KOPT-K1 (cell line): Measurements from ENCODE around the gene MACROD1.

Source experiments
- H3K27ac ChIP-seq: fragments of 200-600 bp; sonication (generic); 2 replicates; pipeline ENCODE4 v1.5.1; 2016; ENCODE audit warnings: antibody characterized with exemption, mild to moderate bottlenecking, low read depth, low read length; ENCODE audit not compliant: poor library complexity, severe bottlenecking
- H3K36me3 ChIP-seq: fragments of 200-600 bp; sonication (generic); 2 replicates; pipeline ENCODE4 v1.5.1; 2017; ENCODE audit warnings: antibody characterized with exemption, mild to moderate bottlenecking, low read length, moderate library complexity; ENCODE audit not compliant: insufficient read depth
- H3K9me3 ChIP-seq: fragments of 200-600 bp; sonication (generic); 2 replicates; pipeline ENCODE4 v1.5.1; 2017; ENCODE audit warnings: antibody characterized with exemption, low read length, mild to moderate bottlenecking; ENCODE audit not compliant: insufficient read depth, poor library complexity, severe bottlenecking

MACROD1 gene

GRCh38 chr11:64019106-64020037, 146.5 kb downstream of the MACROD1 start:
- no peaks in the 10 kb centered on the region for H3K9me3 ChIP-seq
- no peaks in the 10 kb centered on the region for H3K36me3 ChIP-seq
- H3K27ac ChIP-seq, result no peak overlapping the region

GRCh38 chr11:64018310-64018709, 147.6 kb downstream of the MACROD1 start:
- no peaks in the 10 kb centered on the region for H3K9me3 ChIP-seq

GRCh38 chr11:64017945-64018224, 148.0 kb downstream of the MACROD1 start:
- H3K36me3 ChIP-seq, result no peaks in the 10 kb centered on the region
- no peak overlapping the region for H3K27ac ChIP-seq
- H3K9me3 ChIP-seq, result no peaks in the 10 kb centered on the region

More at GRCh38 chr11:64018310-64018709, 147.6 kb downstream of the MACROD1 start:
- H3K36me3 ChIP-seq, result no peaks in the 10 kb centered on the region
- H3K27ac ChIP-seq, result no peak overlapping the region

DNA sequence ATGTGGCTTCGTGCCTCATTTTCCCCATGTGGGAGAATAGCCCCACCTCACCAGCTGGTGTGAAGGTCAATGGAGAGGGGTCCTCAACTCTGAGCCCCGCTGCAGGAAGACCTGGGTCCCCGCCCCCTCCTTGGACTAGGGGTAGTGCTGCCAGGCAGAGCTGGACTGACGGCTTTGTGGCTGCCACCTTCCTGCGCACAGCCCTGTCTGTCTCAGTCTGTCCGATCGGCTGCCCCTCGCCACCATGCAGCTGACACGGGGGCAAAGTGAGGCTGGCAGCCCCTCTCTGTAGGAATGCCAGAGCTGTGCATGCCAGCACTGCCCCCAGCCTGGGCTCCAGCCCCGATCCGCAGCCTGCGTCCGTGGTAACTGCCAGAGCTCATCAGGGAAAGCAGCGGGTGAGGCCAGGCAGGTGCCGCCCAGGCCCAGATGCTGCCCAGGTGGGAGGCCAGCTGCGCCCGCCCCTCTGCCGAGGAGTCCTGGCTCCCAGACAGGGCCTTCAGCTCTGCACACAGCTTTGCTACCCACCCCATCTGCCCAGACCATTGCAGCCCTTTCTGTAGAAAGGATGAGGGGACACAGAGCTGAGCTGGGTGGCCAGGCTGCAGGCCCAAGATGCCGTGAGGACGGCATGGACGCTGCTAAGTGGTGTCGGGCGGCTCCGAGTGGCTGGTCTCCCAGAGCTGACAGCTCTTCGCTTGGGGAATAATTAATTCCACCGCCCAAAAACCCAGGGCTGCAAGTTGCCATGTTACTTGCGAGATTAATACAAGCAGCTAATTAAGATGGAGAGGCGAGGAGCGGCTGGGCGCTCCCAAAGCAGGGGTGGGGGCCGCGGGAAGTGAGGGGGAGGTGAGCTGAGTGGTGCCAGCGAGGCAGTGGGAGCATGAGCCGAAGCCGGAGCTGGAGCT, 149.7 kb downstream of the MACROD1 start:
- H3K36me3 ChIP-seq, result no peaks in the 10 kb centered on the region
- no peaks in the 10 kb centered on the region for H3K9me3 ChIP-seq
- H3K27ac ChIP-seq, result no peak overlapping the region

DNA sequence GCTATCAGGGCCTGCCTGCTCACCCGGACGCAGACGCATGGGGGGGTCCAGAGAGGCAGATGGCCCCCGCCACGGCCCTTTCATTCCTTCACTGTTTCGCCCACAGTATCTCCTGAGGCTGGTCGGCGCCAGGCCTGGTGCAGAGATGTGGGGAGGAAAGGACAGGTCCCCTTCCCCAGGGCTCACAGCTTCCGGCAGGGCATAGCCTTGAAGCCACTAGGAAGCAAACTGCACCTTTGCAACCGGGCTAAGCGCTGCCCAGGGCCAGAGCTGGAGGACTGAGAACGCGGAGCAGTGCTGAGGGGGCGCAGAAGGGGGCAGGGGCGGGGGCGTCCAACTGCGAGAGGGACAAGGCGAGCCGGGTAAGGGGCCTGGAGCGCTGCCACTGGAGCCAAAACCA, 150.4 kb downstream of the MACROD1 start:
- Histone ChIP-seq H3K9me3 (peaks cover 5% of the 10 kb centered on the region), H3K27ac (no peak overlapping the region), H3K36me3 (no peaks in the 10 kb centered on the region)

DNA sequence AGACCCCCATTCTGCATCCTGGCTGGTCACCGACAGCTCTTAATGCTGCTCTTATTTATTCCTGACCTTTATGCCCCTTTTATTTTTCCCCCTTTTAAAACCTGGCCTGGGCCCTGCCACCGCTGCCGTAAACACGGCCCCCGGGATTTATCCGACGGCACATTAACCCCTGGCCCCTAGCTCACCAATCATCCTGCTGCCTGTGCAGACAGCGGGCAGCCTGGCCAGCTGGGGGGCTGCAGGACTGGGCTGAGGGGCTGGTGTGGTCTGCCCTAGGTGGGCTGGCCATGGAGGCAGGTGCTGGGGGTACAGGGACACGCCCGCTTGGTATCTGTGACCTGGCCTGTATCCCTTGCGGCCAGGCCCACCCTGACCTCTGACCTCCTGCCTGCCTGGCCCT, 151.6 kb downstream of the MACROD1 start:
- H3K9me3 ChIP-seq, result peaks cover 12% of the 10 kb centered on the region
- H3K36me3 ChIP-seq, result no peaks in the 10 kb centered on the region
- H3K27ac ChIP-seq, result no peak overlapping the region

DNA sequence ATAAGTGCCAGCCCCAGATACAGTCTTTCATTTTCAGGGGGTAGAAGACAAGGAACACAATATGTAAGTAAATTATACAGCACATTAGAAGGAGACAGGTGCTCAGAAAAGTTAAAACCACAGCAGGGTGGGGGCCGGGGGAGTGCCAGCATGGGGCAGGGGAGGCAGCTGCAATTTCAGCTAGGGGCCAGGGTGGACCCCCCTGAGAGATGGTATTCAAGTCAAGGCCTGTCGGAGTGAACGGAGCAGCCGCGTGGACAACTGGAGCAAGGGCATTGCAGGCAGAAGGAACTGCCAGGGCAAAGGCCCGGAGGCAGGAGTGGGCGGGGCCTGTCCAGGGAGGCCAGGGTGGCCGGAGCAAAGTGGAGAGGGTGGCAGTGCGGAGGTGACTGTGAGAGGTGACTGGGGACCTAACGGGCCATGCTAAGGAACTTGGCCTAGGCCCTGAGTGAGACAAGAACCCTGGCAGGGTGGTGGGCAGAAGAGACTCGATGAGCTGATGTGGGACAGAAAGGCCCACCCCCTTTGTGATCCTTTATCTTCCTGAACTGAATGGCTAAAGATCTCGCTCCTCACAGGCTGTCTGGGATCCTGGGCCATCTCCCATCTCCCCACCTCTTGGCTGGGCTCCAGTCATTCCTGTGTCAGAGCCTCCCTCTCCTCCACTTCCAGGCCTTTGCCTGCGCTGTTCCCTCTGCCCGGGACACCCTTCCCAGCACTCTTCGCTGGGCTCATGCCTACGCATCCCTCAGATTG, 152.6 kb downstream of the MACROD1 start:
- Histone ChIP-seq H3K36me3 (no peaks in the 10 kb centered on the region), H3K9me3 (peaks cover 12% of the 10 kb centered on the region), H3K27ac (no peak overlapping the region)

- no peaks in the 10 kb centered on the region for H3K36me3 ChIP-seq
- peaks cover 12% of the 10 kb centered on the region for H3K9me3 ChIP-seq
- H3K27ac ChIP-seq, result no peak overlapping the region
Measured at GRCh38 chr11:64011371-64011770, 154.5 kb downstream of the MACROD1 start.

DNA sequence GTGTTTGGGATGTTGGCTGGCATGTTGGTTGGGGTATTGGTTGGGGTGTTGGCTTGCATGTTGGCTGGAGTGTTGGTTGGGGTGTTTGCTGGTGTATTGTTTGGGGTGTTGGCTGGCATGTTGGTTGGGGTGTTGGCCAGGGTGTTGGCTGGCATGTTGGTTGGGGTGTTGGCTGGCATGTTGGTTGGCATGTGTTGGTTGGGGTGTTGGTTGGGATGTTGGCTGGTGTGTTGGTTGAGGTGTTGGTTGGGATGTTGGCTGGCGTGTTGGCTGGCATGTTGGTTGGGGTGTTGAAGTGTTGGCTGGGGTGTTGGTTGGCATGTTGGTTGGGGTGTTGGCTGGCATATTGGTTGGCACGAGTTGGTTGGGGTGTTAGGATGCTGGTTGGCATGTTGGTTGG, 155.1 kb downstream of the MACROD1 start:
- Histone ChIP-seq H3K27ac (no peak overlapping the region), H3K9me3 (peaks cover 12% of the 10 kb centered on the region), H3K36me3 (peaks cover 6% of the 10 kb centered on the region; the same call in 1 of the 2 replicates)

DNA sequence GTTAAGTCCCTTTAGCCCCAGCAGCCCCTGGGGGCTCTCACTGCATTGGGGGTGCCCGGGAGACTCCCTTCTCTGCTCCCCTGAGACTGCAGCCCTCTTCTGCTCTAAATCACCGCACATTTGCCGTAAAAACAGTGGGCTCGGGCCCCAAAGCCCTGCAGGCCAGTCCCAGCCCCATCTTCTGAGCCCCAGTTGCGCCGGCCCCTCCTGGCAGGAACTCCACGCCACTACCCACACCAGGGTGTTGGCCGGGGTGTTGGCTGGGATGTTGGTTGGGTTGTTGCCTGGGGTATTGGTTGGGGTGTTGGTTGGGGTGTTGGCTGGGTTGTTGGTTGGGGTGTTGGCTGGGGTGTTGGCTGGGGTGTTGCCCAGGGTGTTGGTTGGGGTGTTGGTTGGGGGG, 156.2 kb downstream of the MACROD1 start:
- Histone ChIP-seq H3K36me3 (peaks cover 8% of the 10 kb centered on the region; the same call in 1 of the 2 replicates), H3K9me3 (peaks cover 12% of the 10 kb centered on the region), H3K27ac (no peak overlapping the region)

DNA sequence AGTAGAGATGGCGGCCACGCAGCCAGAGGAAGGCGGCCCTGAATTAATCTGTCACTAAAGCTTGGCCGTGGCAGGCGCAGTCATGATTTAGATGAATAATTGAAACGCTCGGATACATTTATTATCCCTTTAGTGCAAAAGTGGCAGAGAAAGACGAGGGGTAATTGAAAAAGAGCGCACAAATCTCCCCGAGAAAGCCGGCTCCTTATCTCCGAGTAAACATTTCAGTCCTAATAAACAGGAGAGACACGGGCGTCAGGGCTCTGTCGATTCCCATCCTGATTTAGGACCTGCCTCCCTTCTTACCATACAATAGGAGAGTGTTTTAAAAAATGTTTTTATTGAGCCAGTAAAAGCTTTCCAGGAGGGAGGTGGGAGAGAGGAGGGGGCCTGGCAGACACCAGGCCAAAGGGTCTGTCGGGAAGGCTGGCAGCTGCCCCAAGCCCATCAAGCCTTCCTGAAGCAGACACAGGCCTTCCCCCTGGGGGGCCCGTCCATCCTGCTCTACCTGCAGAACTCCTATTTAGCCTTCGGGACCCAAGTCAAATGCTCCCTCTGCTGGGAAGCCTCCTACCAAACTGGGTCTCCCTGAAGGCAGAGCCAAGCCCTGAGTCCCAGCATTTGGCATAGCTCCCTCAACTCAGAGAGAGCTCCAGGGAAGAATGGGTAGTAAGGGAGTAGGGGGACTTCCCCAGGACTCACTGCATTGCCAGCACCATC, 156.8 kb downstream of the MACROD1 start:
- Histone ChIP-seq H3K27ac (no peak overlapping the region), H3K9me3 (peaks cover 12% of the 10 kb centered on the region), H3K36me3 (peaks cover 14% of the 10 kb centered on the region; the same call in 1 of the 2 replicates)

- H3K9me3 ChIP-seq, result peaks cover 12% of the 10 kb centered on the region
- no peak overlapping the region for H3K27ac ChIP-seq
- peaks cover 21% of the 10 kb centered on the region; the same call in 1 of the 2 replicates for H3K36me3 ChIP-seq
Measured at GRCh38 chr11:64008283-64008913, 157.5 kb downstream of the MACROD1 start.

DNA sequence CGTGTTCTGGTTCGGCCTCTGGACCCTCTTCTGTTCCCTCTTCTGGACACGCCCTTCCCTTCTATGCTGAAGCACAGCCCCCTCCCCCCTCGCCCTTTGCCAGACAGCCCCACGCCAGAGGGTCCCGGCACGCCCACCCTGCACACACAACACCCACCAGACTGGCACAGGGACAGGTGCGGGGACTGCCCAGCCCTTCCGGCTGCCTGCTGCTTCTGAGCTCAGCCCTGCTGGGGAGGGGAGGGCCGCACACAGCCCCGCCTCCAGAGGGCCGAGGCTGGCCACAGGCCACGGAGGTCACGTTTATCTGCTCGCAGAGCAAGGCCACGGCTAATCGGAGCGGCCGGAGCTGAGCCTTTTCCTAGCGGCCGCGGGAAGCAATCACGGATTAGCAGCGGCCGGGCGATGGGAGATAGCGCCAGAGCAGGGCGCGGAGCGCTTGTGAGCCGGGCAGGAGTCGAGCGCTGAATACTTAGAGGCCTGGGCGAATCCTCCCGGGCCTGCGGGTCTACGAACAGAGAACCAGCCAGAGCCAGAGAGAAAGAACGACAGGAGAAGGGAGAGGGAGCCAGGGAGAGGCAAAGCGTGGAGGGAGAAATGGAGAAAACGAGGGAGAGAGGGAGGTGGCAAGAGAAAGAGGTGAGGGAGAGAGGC, 158.2 kb downstream of the MACROD1 start:
- H3K36me3 ChIP-seq, result peaks cover 27% of the 10 kb centered on the region; the same call in 1 of the 2 replicates
- H3K9me3 ChIP-seq, result peaks cover 12% of the 10 kb centered on the region
- no peak overlapping the region for H3K27ac ChIP-seq
